H9 (cell line): ENCODE measurements around the gene STX17. TPM values are rescaled to one million over a fixed set of nuclear protein-coding genes. Genes with fewer than 3 reads are reported as not detected.

Experiments used
- DNase-seq: peaks from one replicate; pipeline ENCODE4 v3.0.0-alpha.2; 2017
- H2AFZ ChIP-seq: one replicate; pipeline ENCODE4 v1.6.1; 2013; ENCODE audit warnings: mild to moderate bottlenecking, low read length, control low read depth, moderate library complexity
- H2AK5ac ChIP-seq: 2 replicates; pipeline ENCODE4 v1.6.1; 2013; ENCODE audit warnings: low read length, control low read depth, mixed read lengths; ENCODE audit not compliant: insufficient read length
- H2BK120ac ChIP-seq: one replicate; pipeline ENCODE4 v1.6.1; 2013; ENCODE audit warnings: low read depth, mild to moderate bottlenecking, low read length, control low read depth, inconsistent platforms; ENCODE audit not compliant: poor library complexity, severe bottlenecking
- H2BK12ac ChIP-seq: 2 replicates; pipeline ENCODE4 v1.6.1; 2013; ENCODE audit warnings: low read length, control low read depth, mixed read lengths, low read depth; ENCODE audit not compliant: insufficient read length
- H2BK15ac ChIP-seq: 2 replicates; pipeline ENCODE4 v1.6.1; 2013; ENCODE audit warnings: low read depth, low read length, control low read depth
- H2BK20ac ChIP-seq: one replicate; pipeline ENCODE4 v1.6.1; 2013; ENCODE audit warnings: low read depth, mild to moderate bottlenecking, low read length, control low read depth, inconsistent platforms; ENCODE audit not compliant: poor library complexity, severe bottlenecking
- H2BK5ac ChIP-seq: 2 replicates; pipeline ENCODE4 v1.6.1; 2013; ENCODE audit warnings: low read length, control low read depth, mixed read lengths; ENCODE audit not compliant: insufficient read length
- H3K14ac ChIP-seq: 2 replicates; pipeline ENCODE4 v1.6.1; 2013; ENCODE audit warnings: low read length, control low read depth; ENCODE audit not compliant: insufficient read depth
- H3K18ac ChIP-seq: 2 replicates; pipeline ENCODE4 v1.6.1; 2013; ENCODE audit warnings: low read depth, mild to moderate bottlenecking, mixed read lengths, low read length, control low read depth; ENCODE audit not compliant: insufficient read length
- H3K23ac ChIP-seq: 2 replicates; pipeline ENCODE4 v1.6.1; 2013; ENCODE audit warnings: low read length, control low read depth, mixed read lengths, low read depth; ENCODE audit not compliant: insufficient read length
- H3K23me2 ChIP-seq: 2 replicates; pipeline ENCODE4 v1.6.1; 2013; ENCODE audit warnings: low read depth, mild to moderate bottlenecking, mixed read lengths, low read length, control low read depth; ENCODE audit not compliant: insufficient read length, poor library complexity, severe bottlenecking
- H3K27ac ChIP-seq: 2 replicates; pipeline ENCODE4 v1.5.1; 2013; ENCODE audit warnings: low read length, control low read depth, mixed read lengths, low read depth; ENCODE audit not compliant: insufficient read length
- H3K27me3 ChIP-seq: 2 replicates; pipeline ENCODE4 v1.6.1; 2013; ENCODE audit warnings: low read length, control low read depth, inconsistent platforms; ENCODE audit not compliant: insufficient read depth
- H3K4ac ChIP-seq: 2 replicates; pipeline ENCODE4 v1.6.1; 2013; ENCODE audit warnings: low read depth, mild to moderate bottlenecking, control low read depth, inconsistent platforms, low read length, moderate library complexity
- H3K4me1 ChIP-seq: 2 replicates; pipeline ENCODE4 v1.6.1; 2013; ENCODE audit warnings: low read length, control low read depth, inconsistent platforms; ENCODE audit not compliant: insufficient read depth
- H3K4me2 ChIP-seq: 2 replicates; pipeline ENCODE4 v1.6.1; 2013; ENCODE audit warnings: low read length, control low read depth, mixed read lengths; ENCODE audit not compliant: insufficient read length, insufficient read depth
- H3K56ac ChIP-seq: 2 replicates; pipeline ENCODE4 v1.6.1; 2013; ENCODE audit warnings: low read depth, mild to moderate bottlenecking, mixed read lengths, low read length, control low read depth; ENCODE audit not compliant: insufficient read length
- H3K79me1 ChIP-seq: 2 replicates; pipeline ENCODE4 v1.6.1; 2013; ENCODE audit warnings: low read depth, mild to moderate bottlenecking, moderate library complexity, low read length, control low read depth, inconsistent platforms; ENCODE audit not compliant: insufficient read depth, poor library complexity, severe bottlenecking
- H3K79me2 ChIP-seq: 2 replicates; pipeline ENCODE4 v1.6.1; 2013; ENCODE audit warnings: low read length, control low read depth, inconsistent platforms; ENCODE audit not compliant: insufficient read depth
- H3K9ac ChIP-seq: 2 replicates; pipeline ENCODE4 v1.6.1; 2013; ENCODE audit warnings: low read length, control low read depth, mixed read lengths; ENCODE audit not compliant: insufficient read length; ENCODE audit errors: extremely low read depth
- H3K9me3 ChIP-seq: one replicate; pipeline ENCODE4 v1.6.1; 2013; ENCODE audit warnings: low read depth, low read length, inconsistent platforms; ENCODE audit not compliant: control insufficient read depth
- H3T11ph ChIP-seq: one replicate; pipeline ENCODE4 v1.6.1; 2013; ENCODE audit warnings: mild to moderate bottlenecking, low read length, control low read depth, inconsistent platforms
- H4K20me1 ChIP-seq: one replicate; pipeline ENCODE4 v1.6.1; 2013; ENCODE audit not compliant: control insufficient read depth, insufficient read length, insufficient read depth
- H4K5ac ChIP-seq: 2 replicates; pipeline ENCODE4 v1.6.1; 2013; ENCODE audit warnings: low read depth, mild to moderate bottlenecking, mixed read lengths, low read length, control low read depth; ENCODE audit not compliant: insufficient read length
- H4K8ac ChIP-seq: replicated peaks from 2 replicates; pipeline ENCODE4 v1.6.1; 2013; ENCODE audit warnings: low read length, control low read depth, mixed read lengths, low read depth; ENCODE audit not compliant: insufficient read length
- H4K91ac ChIP-seq: 2 replicates; pipeline ENCODE4 v1.6.1; 2013; ENCODE audit warnings: low read depth, mild to moderate bottlenecking, moderate library complexity, mixed read lengths, low read length, control low read depth; ENCODE audit not compliant: insufficient read length
- H3K27ac Mint-ChIP-seq, 3 experiments: 2 replicates in 2 of 3; 3 replicates in 1 of 3; pipeline ENCODE4 v1.8.0; 2020 to 2021; ENCODE audit warnings: mixed read lengths in 3 of 3, mild to moderate bottlenecking in 1 of 3, moderate library complexity in 1 of 3
- H3K27me3 Mint-ChIP-seq: 2 replicates; pipeline ENCODE4 v1.8.0; 2021; ENCODE audit warnings: low read depth, mild to moderate bottlenecking, moderate library complexity, mixed read lengths
- H3K36me3 Mint-ChIP-seq, 3 experiments: 2 replicates in 2 of 3; 3 replicates in 1 of 3; pipeline ENCODE4 v1.8.0; 2020 to 2021; ENCODE audit warnings: low read depth in 3 of 3, mixed read lengths in 3 of 3; ENCODE audit not compliant: insufficient read depth in 1 of 3
- H3K4me1 Mint-ChIP-seq, 2 experiments: 2 replicates each; pipeline ENCODE4 v1.8.0; 2020; ENCODE audit warnings: mixed read lengths in 2 of 2
- H3K4me3 Mint-ChIP-seq, 2 experiments: 2 replicates in 1 of 2; 3 replicates in 1 of 2; pipeline ENCODE4 v1.8.0; 2020 to 2021; ENCODE audit warnings: mild to moderate bottlenecking in 2 of 2, mixed read lengths in 2 of 2, moderate library complexity in 1 of 2
- H3K9me3 Mint-ChIP-seq, 2 experiments: 2 replicates in 1 of 2; 3 replicates in 1 of 2; pipeline ENCODE4 v1.8.0; 2020; ENCODE audit warnings: mild to moderate bottlenecking in 2 of 2, mixed read lengths in 2 of 2, moderate library complexity in 1 of 2
- CTCF ChIP-seq: fragments of 200-600 bp; sonication (generic); conservative IDR thresholded peaks from 3 replicates; pipeline ENCODE4 v1.8.0; 2021; ENCODE audit warnings: antibody characterized with exemption, mild to moderate bottlenecking
- WGBS: extraction: QIAGEN DNeasy Blood & Tissue Kit; methylation state at CpG from one replicate; pipeline ENCODE4 v1.1.7; 2013; ENCODE audit warnings: missing lambda C conversion rate, low lambda C conversion rate, mixed read lengths; ENCODE audit not compliant: insufficient read length; ENCODE audit errors: extremely low coverage; 5-methylcytosine and 5-hydroxymethylcytosine counted together
- total RNA-seq: library from RNA; stranded (reverse); gene quantifications from 2 replicates; pipeline ENCODE4 v1.2.1, GENCODE V29; 2021

STX17 gene
- total RNA-seq, 1 experiment from 2014 or later, result 21.2 TPM

- Mint-ChIP-seq H3K27me3 (no peaks in the 10 kb centered on the region), H3K4me1 (peaks cover 20 to 31% of the 10 kb centered on the region in 2 experiments), H3K36me3 (peaks cover 0 to 5% (median 5%) of the 10 kb centered on the region in 3 experiments; a peak in 3 of 7 replicates), H3K27ac (no peak overlapping the region), H3K9me3 (no peaks in the 10 kb centered on the region), H3K4me3 (no peak overlapping the region)
- WGBS, result no CpG with 5 or more reads among the region's 7 CpGs
- Histone ChIP-seq H4K8ac (no peak overlapping the region), H3K4me1 (no peaks in the 10 kb centered on the region; the same call in 1 of the 2 replicates), H2BK120ac (no peak overlapping the region), H3K4ac (no peak overlapping the region), H4K20me1 (no peaks in the 10 kb centered on the region), H2BK20ac (no peak overlapping the region), H3K79me2 (no peaks in the 10 kb centered on the region), H3K56ac (no peak overlapping the region), H2AK5ac (no peak overlapping the region), H3K79me1 (no peaks in the 10 kb centered on the region), H3K23ac (no peak overlapping the region), H3K23me2 (peaks cover 7% of the 10 kb centered on the region), H2AFZ (no peak overlapping the region), H2BK15ac (no peak overlapping the region), H3K27me3 (no peaks in the 10 kb centered on the region), H3K14ac (no peak overlapping the region), H3T11ph (no peak overlapping the region), H3K27ac (no peak overlapping the region), H3K4me2 (no peak overlapping the region), H2BK12ac (no peak overlapping the region), H3K9ac (no peak overlapping the region), H4K91ac (no peak overlapping the region), H2BK5ac (no peak overlapping the region), H4K5ac (no peak overlapping the region), H3K18ac (no peak overlapping the region), H3K9me3 (no peaks in the 10 kb centered on the region)
- DNase-seq, result no peak
- TF ChIP-seq CTCF, result no peak
Observed at GRCh38 chr9:99911600-99911999, 5.1 kb downstream of the STX17 start.
